Activated CD4-positive, alpha-beta memory T cell treated with anti-CD3 and anti-CD28 coated beads, Interleukin-2, amount 10 ng/mL, durations not matched to agents 7 days and 5 days (primary cell): ENCODE data around the gene WDCP. TPM values are rescaled to one million over a fixed set of nuclear protein-coding genes. Genes with fewer than 3 reads are reported as not detected.
"Not testable (repeated sequence)": the region's sequence is repeated elsewhere in the genome, so short reads cannot be mapped to it uniquely, and the experiment has no call there.

Experiments used
- CTCF ChIA-PET: fragments of 350-600 bp; sonication (Branson Sonifier 250); formaldehyde crosslinking; loops from one replicate; lab custom pipeline; 2021; ENCODE audit warnings: antibody characterized with exemption, inconsistent platforms; lab: Charles Lee
- POLR2A ChIA-PET: fragments of 350-600 bp; sonication (Branson Sonifier 250); formaldehyde crosslinking; loops from one replicate; lab custom pipeline; 2021; ENCODE audit warnings: antibody characterized with exemption; lab: Charles Lee
- DNase-seq: peaks from one replicate; pipeline ENCODE4 v3.0.0-alpha.2; 2020
- H3K27ac Mint-ChIP-seq: one replicate; pipeline ENCODE4 v1.8.0; 2021; ENCODE audit warnings: mild to moderate bottlenecking, mixed read lengths
- H3K27me3 Mint-ChIP-seq: one replicate; pipeline ENCODE4 v1.8.0; 2021; ENCODE audit warnings: mixed read lengths
- H3K36me3 Mint-ChIP-seq: one replicate; pipeline ENCODE4 v1.8.0; 2021; ENCODE audit warnings: low read depth, mixed read lengths
- H3K4me1 Mint-ChIP-seq: one replicate; pipeline ENCODE4 v1.8.0; 2021; ENCODE audit warnings: mixed read lengths
- H3K4me3 Mint-ChIP-seq: one replicate; pipeline ENCODE4 v1.8.0; 2021; ENCODE audit warnings: mild to moderate bottlenecking, mixed read lengths
- H3K9me3 Mint-ChIP-seq: one replicate; pipeline ENCODE4 v1.8.0; 2021; ENCODE audit warnings: mixed read lengths
- total RNA-seq, 2 experiments: library from RNA; stranded (reverse); gene quantifications; one replicate each; pipeline ENCODE4 v1.2.3, GENCODE V29; 2021

Gene WDCP
- 10 to 100 TPM; 18.5 to 19.1 TPM for total RNA-seq

- peaks cover 41% of the 10 kb centered on the region for H3K4me1 Mint-ChIP-seq
- H3K4me3 Mint-ChIP-seq, result peak within 1 kb of the TSS; percentile 96
- H3K9me3 Mint-ChIP-seq, result no peaks in the 10 kb centered on the region
- H3K27me3 Mint-ChIP-seq, result peaks cover 2% of the 10 kb centered on the region
- H3K36me3 Mint-ChIP-seq, result peaks cover 6% of the 10 kb centered on the region
- peak; percentile 96 for DNase-seq
- POLR2A ChIA-PET, result interaction anchor here (0.7 to 3.3 kb wide), 14 partner anchors 10 to 222 kb away, joined by 3 to 35 read pairs (median 4); partner anchors contain the start of genes ATAD2B, PFN4, SF3B6 and TP53I3
- CTCF ChIA-PET, result interaction anchor here (0.5 to 2.3 kb wide), 8 partner anchors 14 to 222 kb away, joined by 3 to 20 read pairs (median 4); partner anchors contain the start of genes ATAD2B and TP53I3
- H3K27ac Mint-ChIP-seq, result peak within 1 kb of the TSS; percentile 85
These were observed at the start of gene WDCP for GRCh38 chr2:24046930-24047702. WDCP (minus strand) TSS chr2:24047391; CDS start chr2:24039494, 7,897 bp downstream.

GRCh38 chr2:24095171-24095677, 48.0 kb upstream of the WDCP start:
- CTCF ChIA-PET, result interaction anchor here (0.8 to 1.8 kb wide), 3 partner anchors 10 to 66 kb away, joined by 3 to 4 read pairs (median 3); partner anchors contain the start of gene TP53I3
- not testable (repeated sequence) for H3K4me1 Mint-ChIP-seq

GRCh38 chr2:24093270-24093669, 46.1 kb upstream of the WDCP start:
- H3K4me1 Mint-ChIP-seq, H3K4me3 Mint-ChIP-seq, CTCF ChIA-PET, H3K27ac Mint-ChIP-seq, H3K27me3 Mint-ChIP-seq, DNase-seq, H3K9me3 Mint-ChIP-seq, POLR2A ChIA-PET: not testable (repeated sequence)
- peaks cover 11% of the 10 kb centered on the region for H3K36me3 Mint-ChIP-seq

More at GRCh38 chr2:24095171-24095677, 48.0 kb upstream of the WDCP start:
- H3K4me3 Mint-ChIP-seq, H3K27me3 Mint-ChIP-seq, H3K27ac Mint-ChIP-seq, POLR2A ChIA-PET, DNase-seq, H3K9me3 Mint-ChIP-seq: not testable (repeated sequence)
- peaks cover 12% of the 10 kb centered on the region for H3K36me3 Mint-ChIP-seq

GRCh38 chr2:24088821-24089359, 41.7 kb upstream of the WDCP start:
- ChIA-PET POLR2A (no interaction called here), CTCF (no interaction called here)
- Mint-ChIP-seq H3K9me3 (no peaks in the 10 kb centered on the region), H3K4me3 (no peak overlapping the region), H3K36me3 (no peaks in the 10 kb centered on the region), H3K4me1 (peaks cover 11% of the 10 kb centered on the region), H3K27me3 (no peaks in the 10 kb centered on the region), H3K27ac (no peak overlapping the region)
- DNase-seq, result no peak

GRCh38 chr2:24087032-24087431, 39.8 kb upstream of the WDCP start:
- H3K9me3 Mint-ChIP-seq, result no peaks in the 10 kb centered on the region
- no peak overlapping the region for H3K27ac Mint-ChIP-seq
- no peaks in the 10 kb centered on the region for H3K27me3 Mint-ChIP-seq
- peaks cover 21% of the 10 kb centered on the region for H3K4me1 Mint-ChIP-seq
- ChIA-PET POLR2A (no interaction called here), CTCF (interaction anchor here (0.8 to 1.4 kb wide), 4 partner anchors 9 to 774 kb away, joined by 3 to 6 read pairs (median 4); partner anchors contain the start of gene ATAD2B)
- no peak for DNase-seq
- H3K4me3 Mint-ChIP-seq, result no peak overlapping the region
- H3K36me3 Mint-ChIP-seq, result peaks cover 3% of the 10 kb centered on the region

GRCh38 chr2:24086241-24086640, 39.0 kb upstream of the WDCP start:
- Mint-ChIP-seq H3K36me3 (peaks cover 6% of the 10 kb centered on the region), H3K9me3 (no peaks in the 10 kb centered on the region), H3K27me3 (no peaks in the 10 kb centered on the region), H3K27ac (no peak overlapping the region), H3K4me3 (no peak overlapping the region), H3K4me1 (peaks cover 21% of the 10 kb centered on the region)
- DNase-seq, result no peak
- ChIA-PET POLR2A (no interaction called here), CTCF (interaction anchor here (0.8 to 3.9 kb wide), 2 partner anchors 261 to 773 kb away, joined by 6 to 80 read pairs; no protein-coding TSS in a partner anchor)

GRCh38 chr2:24085200-24085489, 38.0 kb upstream of the WDCP start:
- no peak overlapping the region for H3K27ac Mint-ChIP-seq
- ChIA-PET CTCF (interaction anchor here (0.6 to 3.9 kb wide), 24 partner anchors 9 to 264 kb away, joined by 3 to 80 read pairs (median 6); partner anchors contain the start of genes ATAD2B, FAM228B, PFN4 and SF3B6), POLR2A (interaction anchor here (1.0 to 4.1 kb wide), 5 partner anchors 9 to 261 kb away, joined by 3 to 45 read pairs (median 8); partner anchors contain the start of genes ATAD2B, SF3B6 and WDCP)
- DNase-seq, result no peak
- peak overlapping the region; percentile 85 for H3K4me3 Mint-ChIP-seq
- no peaks in the 10 kb centered on the region for H3K9me3 Mint-ChIP-seq
- peaks cover 21% of the 10 kb centered on the region for H3K4me1 Mint-ChIP-seq
- H3K27me3 Mint-ChIP-seq, result no peaks in the 10 kb centered on the region
- peaks cover 10% of the 10 kb centered on the region for H3K36me3 Mint-ChIP-seq

- POLR2A ChIA-PET, result interaction anchor here (1.0 to 4.1 kb wide), 7 partner anchors 8 to 260 kb away, joined by 3 to 45 read pairs (median 4); partner anchors contain the start of genes ATAD2B, SF3B6 and WDCP
These were observed 37.4 kb upstream of the WDCP start, which contains the start of gene TP53I3 for GRCh38 chr2:24084386-24085199. TP53I3 (minus strand) TSS chr2:24084834; CDS start chr2:24084326, 508 bp downstream.

GRCh38 chr2:24083567-24084385, 36.6 kb upstream of the WDCP start:
- peaks cover 10% of the 10 kb centered on the region for H3K36me3 Mint-ChIP-seq

More at GRCh38 chr2:24084386-24085199, 37.4 kb upstream of the WDCP start, which contains the start of gene TP53I3:
- Mint-ChIP-seq H3K36me3 (peaks cover 10% of the 10 kb centered on the region), H3K27me3 (no peaks in the 10 kb centered on the region), H3K9me3 (no peaks in the 10 kb centered on the region), H3K4me1 (peaks cover 21% of the 10 kb centered on the region), H3K4me3 (peak within 1 kb of the TSS; percentile 85), H3K27ac (peak within 1 kb of the TSS; percentile 85)
- peak; percentile 84 for DNase-seq
- CTCF ChIA-PET, result interaction anchor here (0.6 to 3.9 kb wide), 41 partner anchors 9 to 317 kb away, joined by 3 to 80 read pairs (median 4); partner anchors contain the start of genes ATAD2B, FAM228B, PFN4 and SF3B6

GRCh38 chr2:24082787-24083566, 35.8 kb upstream of the WDCP start:
- DNase-seq, result no peak
- Mint-ChIP-seq H3K27ac (no peak overlapping the region), H3K36me3 (peaks cover 10% of the 10 kb centered on the region), H3K27me3 (no peaks in the 10 kb centered on the region), H3K9me3 (no peaks in the 10 kb centered on the region), H3K4me3 (peak overlapping the region; percentile 85), H3K4me1 (peaks cover 21% of the 10 kb centered on the region)
- CTCF ChIA-PET, result interaction anchor here (0.6 to 3.9 kb wide), 24 partner anchors 10 to 294 kb away, joined by 3 to 80 read pairs (median 6); partner anchors contain the start of genes ATAD2B, FAM228B and WDCP
- POLR2A ChIA-PET, result interaction anchor here (1.0 to 4.1 kb wide), 4 partner anchors 36 to 276 kb away, joined by 3 to 45 read pairs (median 10); partner anchors contain the start of genes ATAD2B and WDCP

More at GRCh38 chr2:24083567-24084385, 36.6 kb upstream of the WDCP start:
- DNase-seq, result peak; percentile 58
- ChIA-PET CTCF (interaction anchor here (0.6 to 3.9 kb wide), 38 partner anchors 11 to 294 kb away, joined by 3 to 80 read pairs (median 5); partner anchors contain the start of genes ATAD2B, FAM228B, PFN4 and WDCP), POLR2A (interaction anchor here (1.0 to 4.1 kb wide), 6 partner anchors 7 to 275 kb away, joined by 3 to 45 read pairs (median 6); partner anchors contain the start of genes ATAD2B, SF3B6 and WDCP)
- Mint-ChIP-seq H3K4me3 (peak overlapping the region; percentile 85), H3K4me1 (peaks cover 21% of the 10 kb centered on the region), H3K9me3 (no peaks in the 10 kb centered on the region), H3K27ac (peak overlapping the region; percentile 85), H3K27me3 (no peaks in the 10 kb centered on the region)
